Measurements from ENCODE around the gene AMBN.

- TF ChIP-seq CTCF (IDR thresholded peaks at IDR 0.05) (no peak), POLR2A (IDR thresholded peaks at IDR 0.05) (no peak)
Observed at GRCh38 chr4:70613306-70614183, 21.5 kb downstream of the AMBN start.
